GM12891 (cell line): ENCODE measurements around the gene RNASEH2A.

Experiments used
- POLR2A ChIP-seq: IDR thresholded peaks from 2 replicates; pipeline ENCODE4 v1.6.1; 2011; ENCODE audit warnings: low read depth, low read length, control low read depth
- POLR2AphosphoS5 ChIP-seq: IDR thresholded peaks from 2 replicates; pipeline ENCODE4 v1.6.1; 2011; ENCODE audit warnings: low read depth, low read length, control low read depth

DNA sequence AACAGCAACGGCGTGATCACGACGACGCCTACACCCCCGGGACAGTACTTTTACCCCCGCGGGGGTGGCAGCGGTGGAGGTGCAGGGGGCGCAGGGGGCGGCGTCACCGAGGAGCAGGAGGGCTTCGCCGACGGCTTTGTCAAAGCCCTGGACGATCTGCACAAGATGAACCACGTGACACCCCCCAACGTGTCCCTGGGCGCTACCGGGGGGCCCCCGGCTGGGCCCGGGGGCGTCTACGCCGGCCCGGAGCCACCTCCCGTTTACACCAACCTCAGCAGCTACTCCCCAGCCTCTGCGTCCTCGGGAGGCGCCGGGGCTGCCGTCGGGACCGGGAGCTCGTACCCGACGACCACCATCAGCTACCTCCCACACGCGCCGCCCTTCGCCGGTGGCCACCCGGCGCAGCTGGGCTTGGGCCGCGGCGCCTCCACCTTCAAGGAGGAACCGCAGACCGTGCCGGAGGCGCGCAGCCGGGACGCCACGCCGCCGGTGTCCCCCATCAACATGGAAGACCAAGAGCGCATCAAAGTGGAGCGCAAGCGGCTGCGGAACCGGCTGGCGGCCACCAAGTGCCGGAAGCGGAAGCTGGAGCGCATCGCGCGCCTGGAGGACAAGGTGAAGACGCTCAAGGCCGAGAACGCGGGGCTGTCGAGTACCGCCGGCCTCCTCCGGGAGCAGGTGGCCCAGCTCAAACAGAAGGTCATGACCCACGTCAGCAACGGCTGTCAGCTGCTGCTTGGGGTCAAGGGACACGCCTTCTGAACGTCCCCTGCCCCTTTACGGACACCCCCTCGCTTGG is 14.1 kb upstream of the RNASEH2A start:
- TF ChIP-seq POLR2A (peak; percentile 81; the same call in 1 of the 2 replicates), POLR2AphosphoS5 (peak; percentile 87; the same call in 1 of the 2 replicates)
